ENCODE data around the gene SH3GL3. TPM values are rescaled to one million over a fixed set of nuclear protein-coding genes. Genes with fewer than 3 reads are reported as not detected.

SH3GL3 gene
- total RNA-seq, 1 experiment from 2014 or later = 0.24 TPM

- no peaks in the 10 kb centered on the region for H3K36me3 Mint-ChIP-seq (ENCODE audit: insufficient read depth, unreplicated experiment)
- no peaks in the 10 kb centered on the region for H3K4me1 Mint-ChIP-seq (ENCODE audit: low read depth, unreplicated experiment)
- CTCF ChIA-PET = no interaction called here
- peaks cover 8% of the 10 kb centered on the region for H3K27me3 Mint-ChIP-seq (ENCODE audit: unreplicated experiment)
- BruUV-seq (replicated peaks) = no TSS peak
- intact Hi-C loops (cut with micrococcal nuclease; ENCODE audit: unreplicated experiment) = no loop called here
- H3K9me3 Mint-ChIP-seq (ENCODE audit: low read depth, unreplicated experiment) = no peaks in the 10 kb centered on the region
- no peak for DNase-seq
- no peak overlapping the region for H3K27ac Mint-ChIP-seq (ENCODE audit: unreplicated experiment)
- no peak overlapping the region for H3K4me3 Mint-ChIP-seq (ENCODE audit: low read depth, unreplicated experiment)
- TF ChIP-seq CTCF (IDR thresholded peaks at IDR 0.05; ENCODE audit: unreplicated experiment) = no peak
These were observed 24.2 kb downstream of the SH3GL3 start for GRCh38 chr15:83471307-83471866.

GRCh38 chr15:83472151-83472550 is 25.0 kb downstream of the SH3GL3 start:
- H3K4me1 Mint-ChIP-seq (ENCODE audit: low read depth, unreplicated experiment) = no peaks in the 10 kb centered on the region
- TF ChIP-seq CTCF (IDR thresholded peaks at IDR 0.05; ENCODE audit: unreplicated experiment) = no peak
- CTCF ChIA-PET = no interaction called here
- H3K27ac Mint-ChIP-seq (ENCODE audit: unreplicated experiment) = no peak overlapping the region
- no peak overlapping the region for H3K4me3 Mint-ChIP-seq (ENCODE audit: low read depth, unreplicated experiment)
- no peaks in the 10 kb centered on the region for H3K9me3 Mint-ChIP-seq (ENCODE audit: low read depth, unreplicated experiment)
- H3K36me3 Mint-ChIP-seq (ENCODE audit: insufficient read depth, unreplicated experiment) = no peaks in the 10 kb centered on the region
- intact Hi-C loops (cut with micrococcal nuclease; ENCODE audit: unreplicated experiment) = no loop called here
- DNase-seq = no peak
- no TSS peak for BruUV-seq (replicated peaks)
- H3K27me3 Mint-ChIP-seq (ENCODE audit: unreplicated experiment) = peaks cover 8% of the 10 kb centered on the region

DNA sequence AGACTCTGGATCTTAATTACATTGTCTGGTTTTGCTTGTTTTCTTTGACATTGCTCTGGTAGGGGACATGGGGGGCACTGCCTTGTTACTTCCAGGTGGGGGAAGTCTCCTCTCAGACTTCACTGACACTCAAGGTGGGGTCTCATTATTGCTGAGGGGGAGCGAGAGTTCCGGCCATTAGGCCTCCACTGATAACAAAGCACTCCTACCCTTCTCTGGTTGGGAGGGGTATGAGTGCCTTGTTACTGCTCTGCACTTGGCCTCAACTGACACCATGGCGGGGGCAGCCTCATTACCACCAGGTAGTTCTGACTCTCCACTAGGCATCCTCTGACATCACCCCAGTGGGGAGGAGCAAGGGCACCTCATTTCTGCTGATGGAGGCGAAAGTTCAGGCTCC is 25.7 kb downstream of the SH3GL3 start:
- Mint-ChIP-seq H3K27me3 (ENCODE audit: unreplicated experiment) (peaks cover 8% of the 10 kb centered on the region), H3K27ac (ENCODE audit: unreplicated experiment) (no peak overlapping the region), H3K4me1 (ENCODE audit: low read depth, unreplicated experiment) (no peaks in the 10 kb centered on the region), H3K9me3 (ENCODE audit: low read depth, unreplicated experiment) (no peaks in the 10 kb centered on the region), H3K4me3 (ENCODE audit: low read depth, unreplicated experiment) (no peak overlapping the region), H3K36me3 (ENCODE audit: insufficient read depth, unreplicated experiment) (no peaks in the 10 kb centered on the region)
- DNase-seq = no peak
- CTCF ChIA-PET = no interaction called here
- no TSS peak for BruUV-seq (replicated peaks)
- no peak for TF ChIP-seq CTCF (IDR thresholded peaks at IDR 0.05; ENCODE audit: unreplicated experiment)
- intact Hi-C loops (cut with micrococcal nuclease; ENCODE audit: unreplicated experiment) = no loop called here

DNA sequence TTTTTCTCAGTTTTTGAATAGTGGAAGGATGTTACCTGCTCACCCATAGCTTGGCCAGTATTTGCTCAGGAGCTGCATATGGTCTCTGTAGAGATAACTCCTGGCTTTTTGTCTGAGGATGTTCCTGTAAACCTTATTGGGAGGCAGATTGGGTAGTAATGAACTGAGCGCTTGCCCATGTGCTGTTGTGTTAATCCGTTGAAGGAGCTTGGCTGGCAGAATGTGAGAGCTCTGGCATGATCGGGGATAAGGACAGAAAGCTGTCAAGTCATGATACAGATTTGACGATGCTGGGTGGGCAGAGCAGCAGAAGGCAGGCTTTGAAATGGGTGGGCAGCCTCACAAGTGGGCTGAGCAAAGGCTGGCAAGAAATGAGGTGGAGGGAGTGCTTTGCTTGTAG is 27.4 kb downstream of the SH3GL3 start:
- no TSS peak for BruUV-seq (replicated peaks)
- no peaks in the 10 kb centered on the region for H3K36me3 Mint-ChIP-seq (ENCODE audit: insufficient read depth, unreplicated experiment)
- no peak for DNase-seq
- peaks cover 14% of the 10 kb centered on the region for H3K27me3 Mint-ChIP-seq (ENCODE audit: unreplicated experiment)
- CTCF ChIA-PET = no interaction called here
- no peak overlapping the region for H3K4me3 Mint-ChIP-seq (ENCODE audit: low read depth, unreplicated experiment)
- no peak for TF ChIP-seq CTCF (IDR thresholded peaks at IDR 0.05; ENCODE audit: unreplicated experiment)
- no peaks in the 10 kb centered on the region for H3K4me1 Mint-ChIP-seq (ENCODE audit: low read depth, unreplicated experiment)
- intact Hi-C loops (cut with micrococcal nuclease; ENCODE audit: unreplicated experiment) = no loop called here
- no peaks in the 10 kb centered on the region for H3K9me3 Mint-ChIP-seq (ENCODE audit: low read depth, unreplicated experiment)
- no peak overlapping the region for H3K27ac Mint-ChIP-seq (ENCODE audit: unreplicated experiment)
